GM10248 (cell line): ENCODE data around the gene UBE2O.

ENCODE experiments used
- CTCF ChIA-PET: fragments of 300-600 bp; sonication (Branson Sonifier 250); formaldehyde crosslinking; extraction: SDS; loops from one replicate; lab custom pipeline; 2021; ENCODE audit warnings: antibody characterized with exemption; lab: Yijun Ruan, JAX
- POLR2A ChIA-PET: fragments of 350-650 bp; sonication (Branson Sonifier 250); formaldehyde crosslinking; extraction: SDS; loops from one replicate; lab custom pipeline; 2020; ENCODE audit warnings: antibody characterized with exemption; lab: Yijun Ruan, JAX
- DNase-seq: peaks from one replicate; pipeline ENCODE4 v3.0.0; 2012; ENCODE audit errors: extremely low spot score
- CTCF ChIP-seq: IDR thresholded peaks from 2 replicates; pipeline ENCODE4 v1.5.1; 2012; ENCODE audit warnings: mild to moderate bottlenecking, low read depth; ENCODE audit errors: extremely low read depth, missing control alignments, control extremely low read depth

The UBE2O gene

GRCh38 chr17:76369379-76369778 lies 83.6 kb downstream of the UBE2O start:
- ChIA-PET POLR2A (no interaction called here), CTCF (interaction anchor here (0.7 to 3.7 kb wide), 4 partner anchors 12 to 65 kb away, joined by 3 to 18 read pairs (median 4); partner anchors contain the start of gene SPHK1)
- no peak for DNase-seq
- no peak for TF ChIP-seq CTCF

- TF ChIP-seq CTCF, result no peak
- ChIA-PET POLR2A (no interaction called here), CTCF (interaction anchor here (3.7 kb wide), 1 partner anchor 17 kb away, joined by 18 read pairs; the partner anchor contains the start of gene SPHK1)
- DNase-seq, result peak; percentile 51
Observed at GRCh38 chr17:76368545-76368944, 84.4 kb downstream of the UBE2O start.

GRCh38 chr17:76367642-76368041 lies 85.3 kb downstream of the UBE2O start:
- CTCF ChIA-PET, result interaction anchor here (4.0 kb wide), 1 partner anchor 30 kb away, joined by 24 read pairs; no protein-coding TSS in a partner anchor
- no peak for DNase-seq
- no peak for TF ChIP-seq CTCF
- POLR2A ChIA-PET, result no interaction called here

- no peak for TF ChIP-seq CTCF
- ChIA-PET POLR2A (no interaction called here), CTCF (interaction anchor here (1.0 to 4.0 kb wide), 10 partner anchors 11 to 232 kb away, joined by 3 to 24 read pairs (median 6); partner anchors contain the start of genes PRPSAP1 and SPHK1)
- DNase-seq, result no peak
Observed at GRCh38 chr17:76366247-76366646, 86.7 kb downstream of the UBE2O start.

- ChIA-PET CTCF (interaction anchor here (0.8 to 4.0 kb wide), 13 partner anchors 11 to 351 kb away, joined by 3 to 24 read pairs (median 5); partner anchors contain the start of genes PRPSAP1 and SPHK1), POLR2A (no interaction called here)
- no peak for DNase-seq
- peak; percentile 53 for TF ChIP-seq CTCF
Observed at GRCh38 chr17:76365256-76365903, 87.6 kb downstream of the UBE2O start.

- TF ChIP-seq CTCF, result no peak
- DNase-seq, result no peak
Observed at GRCh38 chr17:76363107-76363842, 89.7 kb downstream of the UBE2O start.

More at GRCh38 chr17:76363107-76363842, 89.7 kb downstream of the UBE2O start:
- POLR2A ChIA-PET, result no interaction called here
- CTCF ChIA-PET, result interaction anchor here (0.9 to 3.5 kb wide), 6 partner anchors 9 to 349 kb away, joined by 3 to 21 read pairs (median 6); partner anchors contain the start of genes PRPSAP1 and SPHK1
